ENCODE measurements around the gene COL18A1. TPM values are rescaled to one million over a fixed set of nuclear protein-coding genes. Genes with fewer than 3 reads are reported as not detected.

Gene COL18A1
- total RNA-seq, 1 experiment from 2014 or later: 838 TPM

- in situ Hi-C loops (cut with HindIII; ENCODE audit: low pct_unique_long_range_greater_than_20kb, low sequenced_read_pairs): no loop called here
- DNase-seq (ENCODE audit: low read depth): no peak
These were observed 13.0 kb upstream of the COL18A1 start for GRCh38 chr21:45391743-45392572.

- DNase-seq (ENCODE audit: low read depth): no peak
- in situ Hi-C loops (cut with HindIII; ENCODE audit: low pct_unique_long_range_greater_than_20kb, low sequenced_read_pairs): no loop called here
These were observed 12.4 kb upstream of the COL18A1 start for GRCh38 chr21:45392573-45392971.

GRCh38 chr21:45393021-45393420 lies 11.9 kb upstream of the COL18A1 start:
- in situ Hi-C loops (cut with HindIII; ENCODE audit: low pct_unique_long_range_greater_than_20kb, low sequenced_read_pairs): no loop called here
- no peak for DNase-seq (ENCODE audit: low read depth)

GRCh38 chr21:45393833-45394638 lies 10.9 kb upstream of the COL18A1 start:
- in situ Hi-C loops (cut with HindIII; ENCODE audit: low pct_unique_long_range_greater_than_20kb, low sequenced_read_pairs): no loop called here

GRCh38 chr21:45396620-45396995 lies 8.4 kb upstream of the COL18A1 start:
- in situ Hi-C loops (cut with HindIII; ENCODE audit: low pct_unique_long_range_greater_than_20kb, low sequenced_read_pairs): no loop called here
- no peak for DNase-seq (ENCODE audit: low read depth)

More at GRCh38 chr21:45393833-45394638, 10.9 kb upstream of the COL18A1 start:
- no peak for DNase-seq (ENCODE audit: low read depth)

GRCh38 chr21:45397381-45397780 lies 7.6 kb upstream of the COL18A1 start:
- in situ Hi-C loops (cut with HindIII; ENCODE audit: low pct_unique_long_range_greater_than_20kb, low sequenced_read_pairs): no loop called here
- DNase-seq (ENCODE audit: low read depth): no peak

GRCh38 chr21:45401054-45401518 lies 3.9 kb upstream of the COL18A1 start:
- in situ Hi-C loops (cut with HindIII; ENCODE audit: low pct_unique_long_range_greater_than_20kb, low sequenced_read_pairs): no loop called here
- peak; percentile 58 for DNase-seq (ENCODE audit: low read depth)

GRCh38 chr21:45401916-45402900 lies 2.8 kb upstream of the COL18A1 start:
- DNase-seq (ENCODE audit: low read depth): no peak
- in situ Hi-C loops (cut with HindIII; ENCODE audit: low pct_unique_long_range_greater_than_20kb, low sequenced_read_pairs): no loop called here

- DNase-seq (ENCODE audit: low read depth): no peak
- in situ Hi-C loops (cut with HindIII; ENCODE audit: low pct_unique_long_range_greater_than_20kb, low sequenced_read_pairs): no loop called here
These were observed 1.7 kb upstream of the COL18A1 start for GRCh38 chr21:45403133-45403824.

GRCh38 chr21:45403825-45404729 lies 888 bp upstream of the COL18A1 start:
- peak; percentile 62 for DNase-seq (ENCODE audit: low read depth)
- in situ Hi-C loops (cut with HindIII; ENCODE audit: low pct_unique_long_range_greater_than_20kb, low sequenced_read_pairs): no loop called here

GRCh38 chr21:45405271-45405818 lies 380 bp downstream of the COL18A1 start:
- in situ Hi-C loops (cut with HindIII; ENCODE audit: low pct_unique_long_range_greater_than_20kb, low sequenced_read_pairs): no loop called here
- DNase-seq (ENCODE audit: low read depth): peak; percentile 56

- in situ Hi-C loops (cut with HindIII; ENCODE audit: low pct_unique_long_range_greater_than_20kb, low sequenced_read_pairs): no loop called here
- DNase-seq (ENCODE audit: low read depth): peak; percentile 77
These were observed 1.1 kb downstream of the COL18A1 start for GRCh38 chr21:45405819-45406762.

- DNase-seq (ENCODE audit: low read depth): no peak
- in situ Hi-C loops (cut with HindIII; ENCODE audit: low pct_unique_long_range_greater_than_20kb, low sequenced_read_pairs): no loop called here
These were observed 2.0 kb downstream of the COL18A1 start for GRCh38 chr21:45406801-45407628.

- in situ Hi-C loops (cut with HindIII; ENCODE audit: low pct_unique_long_range_greater_than_20kb, low sequenced_read_pairs): no loop called here
- DNase-seq (ENCODE audit: low read depth): no peak
These were observed 2.8 kb downstream of the COL18A1 start for GRCh38 chr21:45407629-45408247.

Data from Caki2 (cell line).